ENCODE results near the gene SDK1. TPM values are rescaled to one million over a fixed set of nuclear protein-coding genes. Genes with fewer than 3 reads are reported as not detected.

SDK1 gene
- total and polyA plus RNA-seq, 8 donors: 1.6 to 11.2 (median 6.6) TPM

- Histone ChIP-seq H3K36me3 (no peaks in the 10 kb centered on the region), H3K27ac (no peak overlapping the region), H3K27me3 (no peaks in the 10 kb centered on the region), H3K4me3 (no peak overlapping the region), H3K9me3 (no peaks in the 10 kb centered on the region), H3K4me1 (no peaks in the 10 kb centered on the region)
- no peak for DNase-seq
- no peak for TF ChIP-seq CTCF (IDR thresholded peaks at IDR 0.05)
- no peak for TF ChIP-seq POLR2A (IDR thresholded peaks at IDR 0.05)
- TF ChIP-seq EP300 (IDR thresholded peaks at IDR 0.05): no peak
- no peak for TF ChIP-seq POLR2AphosphoS5 (IDR thresholded peaks at IDR 0.05)
- intact Hi-C loops (cut with DNase I; ENCODE audit: low total_unique reads): no loop called here
- WGBS, 5 donors: 89 to 92% (median 91%) methylated on average over 10 of the region's 10 CpGs
These were observed 726.0 kb downstream of the SDK1 start for GRCh38 chr7:4026941-4027486.

- WGBS, 5 donors: 71 to 86% (median 75%) methylated on average over 4 of the region's 4 CpGs
- Histone ChIP-seq H3K27ac (no peak overlapping the region), H3K4me1 (no peaks in the 10 kb centered on the region), H3K36me3 (no peaks in the 10 kb centered on the region), H3K9me3 (no peaks in the 10 kb centered on the region), H3K27me3 (no peaks in the 10 kb centered on the region), H3K4me3 (no peak overlapping the region)
- TF ChIP-seq POLR2A (IDR thresholded peaks at IDR 0.05) (no peak), CTCF (IDR thresholded peaks at IDR 0.05) (no peak)
- intact Hi-C loops (cut with DNase I; ENCODE audit: low total_unique reads): no loop called here
- DNase-seq: no peak
These were observed 727.2 kb downstream of the SDK1 start for GRCh38 chr7:4028221-4028620.

GRCh38 chr7:4029941-4030340 lies 728.9 kb downstream of the SDK1 start:
- TF ChIP-seq EP300 (IDR thresholded peaks at IDR 0.05) (no peak), POLR2AphosphoS5 (IDR thresholded peaks at IDR 0.05) (no peak), POLR2A (IDR thresholded peaks at IDR 0.05) (no peak), CTCF (IDR thresholded peaks at IDR 0.05) (no peak)

GRCh38 chr7:4030346-4030950 lies 729.4 kb downstream of the SDK1 start:
- Histone ChIP-seq H3K27ac (no peak overlapping the region), H3K4me3 (no peak overlapping the region), H3K9me3 (no peaks in the 10 kb centered on the region), H3K4me1 (no peaks in the 10 kb centered on the region), H3K27me3 (no peaks in the 10 kb centered on the region), H3K36me3 (no peaks in the 10 kb centered on the region)
- WGBS, 5 donors: 83 to 96% (median 92%) methylated on average over 14 of the region's 14 CpGs
- DNase-seq: peak in 1 of 2 donors; percentile 50
- TF ChIP-seq POLR2AphosphoS5 (IDR thresholded peaks at IDR 0.05) (no peak), CTCF (IDR thresholded peaks at IDR 0.05) (no peak), POLR2A (IDR thresholded peaks at IDR 0.05) (no peak), EP300 (IDR thresholded peaks at IDR 0.05) (no peak)
- intact Hi-C loops (cut with DNase I; ENCODE audit: low total_unique reads): no loop called here

More at GRCh38 chr7:4029941-4030340, 728.9 kb downstream of the SDK1 start:
- H3K27ac ChIP-seq: no peak overlapping the region
- intact Hi-C loops (cut with DNase I; ENCODE audit: low total_unique reads): no loop called here
- no peaks in the 10 kb centered on the region for H3K4me1 ChIP-seq
- 92 to 95% (median 94%) methylated on average over 6 to 10 of the region's 10 CpGs for WGBS, 5 donors
- H3K27me3 ChIP-seq: no peaks in the 10 kb centered on the region
- H3K36me3 ChIP-seq: no peaks in the 10 kb centered on the region
- H3K9me3 ChIP-seq: no peaks in the 10 kb centered on the region
- no peak for DNase-seq
- H3K4me3 ChIP-seq: no peak overlapping the region
